Subcutaneous adipose tissue (tissue), 4 donors: ENCODE measurements around the gene ALG3. TPM values are rescaled to one million over a fixed set of nuclear protein-coding genes. Genes with fewer than 3 reads are reported as not detected.

Experiments used
- total RNA-seq, 4 donors: library from RNA; depleted of rRNA; stranded (reverse); fragments of >200 nt; gene quantifications; one replicate each; pipeline ENCODE4 v1.1.0, GENCODE V29; 2016
- TF ChIP-seq, protein P1 (sequence below): fragments of 450-650 bp; IDR thresholded peaks from one replicate; pipeline ENCODE4 v1.5.1; 2016; ENCODE audit warnings: low read depth, mild to moderate bottlenecking, control low read depth, antibody characterized with exemption, moderate library complexity

Gene ALG3
- total RNA-seq, 4 donors from 2014 or later = 23.3 to 53.7 (median 47.9) TPM

DNA sequence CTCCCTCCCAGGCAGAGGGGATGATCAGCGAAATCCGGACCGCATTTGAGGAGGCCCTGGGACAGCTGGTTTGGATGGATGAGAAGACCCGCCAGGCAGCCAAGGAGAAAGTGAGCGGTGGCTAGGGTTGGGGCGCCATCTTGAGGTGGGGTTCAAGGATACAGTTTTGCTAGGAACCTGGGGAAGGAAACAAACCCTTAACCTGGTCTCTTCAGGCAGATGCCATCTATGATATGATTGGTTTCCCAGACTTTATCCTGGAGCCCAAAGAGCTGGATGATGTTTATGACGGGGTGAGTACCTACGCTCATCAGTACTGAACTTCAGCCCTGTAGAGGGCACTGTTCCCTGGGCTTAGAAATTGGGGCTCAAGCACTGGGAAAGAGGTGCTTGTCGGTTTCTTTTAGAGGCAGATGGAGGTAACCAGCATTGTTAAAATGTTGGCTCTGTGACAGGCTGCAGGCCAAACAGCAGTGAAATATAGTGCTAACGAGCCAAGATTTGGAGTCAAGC lies 40.7 kb upstream of the ALG3 start:
- TF ChIP-seq, protein P1, sequence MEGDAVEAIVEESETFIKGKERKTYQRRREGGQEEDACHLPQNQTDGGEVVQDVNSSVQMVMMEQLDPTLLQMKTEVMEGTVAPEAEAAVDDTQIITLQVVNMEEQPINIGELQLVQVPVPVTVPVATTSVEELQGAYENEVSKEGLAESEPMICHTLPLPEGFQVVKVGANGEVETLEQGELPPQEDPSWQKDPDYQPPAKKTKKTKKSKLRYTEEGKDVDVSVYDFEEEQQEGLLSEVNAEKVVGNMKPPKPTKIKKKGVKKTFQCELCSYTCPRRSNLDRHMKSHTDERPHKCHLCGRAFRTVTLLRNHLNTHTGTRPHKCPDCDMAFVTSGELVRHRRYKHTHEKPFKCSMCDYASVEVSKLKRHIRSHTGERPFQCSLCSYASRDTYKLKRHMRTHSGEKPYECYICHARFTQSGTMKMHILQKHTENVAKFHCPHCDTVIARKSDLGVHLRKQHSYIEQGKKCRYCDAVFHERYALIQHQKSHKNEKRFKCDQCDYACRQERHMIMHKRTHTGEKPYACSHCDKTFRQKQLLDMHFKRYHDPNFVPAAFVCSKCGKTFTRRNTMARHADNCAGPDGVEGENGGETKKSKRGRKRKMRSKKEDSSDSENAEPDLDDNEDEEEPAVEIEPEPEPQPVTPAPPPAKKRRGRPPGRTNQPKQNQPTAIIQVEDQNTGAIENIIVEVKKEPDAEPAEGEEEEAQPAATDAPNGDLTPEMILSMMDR = no peak

GRCh38 chr3:184284696-184285095 lies 35.9 kb upstream of the ALG3 start:
- TF ChIP-seq, protein P1 = no peak

- TF ChIP-seq, protein P1 = no peak
Observed at GRCh38 chr3:184283681-184284080, 34.9 kb upstream of the ALG3 start.

DNA sequence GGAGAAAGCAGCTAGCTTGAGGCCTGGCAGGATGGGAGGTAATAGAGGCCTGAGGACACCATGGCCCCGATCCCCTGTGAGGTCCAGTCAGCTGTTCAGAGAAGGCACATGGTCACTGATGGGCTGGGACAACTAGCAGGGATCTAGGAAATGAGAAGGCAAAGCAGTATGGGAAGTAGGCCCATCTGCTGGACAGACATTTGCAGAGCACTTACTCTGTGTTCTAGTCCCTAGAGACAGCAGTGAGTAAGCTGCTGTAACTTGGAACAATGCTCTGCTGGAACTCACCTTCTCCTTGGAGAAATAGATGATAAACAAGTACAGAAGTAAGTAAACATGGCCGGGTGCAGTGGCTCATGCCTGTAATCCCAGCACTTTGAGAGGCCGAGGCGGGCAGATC lies 34.2 kb upstream of the ALG3 start:
- TF ChIP-seq, protein P1 = no peak

GRCh38 chr3:184277366-184277765 lies 28.6 kb upstream of the ALG3 start:
- TF ChIP-seq, protein P1 = no peak

GRCh38 chr3:184275961-184276910 lies 27.5 kb upstream of the ALG3 start, which contains the start of gene ECE2:
TSS of gene ECE2 (plus strand) at chr3:184276022. CDS start at chr3:184276154, 132 bp downstream.
- TF ChIP-seq, protein P1 = no peak

DNA sequence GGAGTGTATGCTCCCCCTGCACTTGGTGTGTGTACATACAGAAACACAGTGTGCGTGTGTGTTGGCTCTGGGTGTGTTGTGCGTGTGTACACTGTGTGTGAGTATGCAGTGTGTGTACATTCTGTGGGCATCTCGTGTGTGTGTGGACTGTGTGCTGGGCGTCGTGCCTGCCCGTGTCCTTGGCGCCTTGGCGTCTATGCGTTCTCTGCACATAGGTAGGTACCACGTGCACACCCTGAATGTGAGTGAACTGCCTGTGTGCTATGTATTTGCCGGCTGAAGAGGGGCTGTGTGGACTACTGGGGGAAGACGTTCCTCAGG lies 26.6 kb upstream of the ALG3 start:
- TF ChIP-seq, protein P1 = no peak
